H9 (cell line): ENCODE data around the gene FA2H. TPM values are rescaled to one million over a fixed set of nuclear protein-coding genes. Genes with fewer than 3 reads are reported as not detected.

ENCODE experiments used
- DNase-seq: peaks from one replicate; pipeline ENCODE4 v3.0.0-alpha.2; 2017
- H2AFZ ChIP-seq: one replicate; pipeline ENCODE4 v1.6.1; 2013; ENCODE audit warnings: mild to moderate bottlenecking, low read length, control low read depth, moderate library complexity
- H2AK5ac ChIP-seq: 2 replicates; pipeline ENCODE4 v1.6.1; 2013; ENCODE audit warnings: low read length, control low read depth, mixed read lengths; ENCODE audit not compliant: insufficient read length
- H2BK120ac ChIP-seq: one replicate; pipeline ENCODE4 v1.6.1; 2013; ENCODE audit warnings: low read depth, mild to moderate bottlenecking, low read length, control low read depth, inconsistent platforms; ENCODE audit not compliant: poor library complexity, severe bottlenecking
- H2BK12ac ChIP-seq: 2 replicates; pipeline ENCODE4 v1.6.1; 2013; ENCODE audit warnings: low read length, control low read depth, mixed read lengths, low read depth; ENCODE audit not compliant: insufficient read length
- H2BK15ac ChIP-seq: 2 replicates; pipeline ENCODE4 v1.6.1; 2013; ENCODE audit warnings: low read depth, low read length, control low read depth
- H2BK20ac ChIP-seq: one replicate; pipeline ENCODE4 v1.6.1; 2013; ENCODE audit warnings: low read depth, mild to moderate bottlenecking, low read length, control low read depth, inconsistent platforms; ENCODE audit not compliant: poor library complexity, severe bottlenecking
- H2BK5ac ChIP-seq: 2 replicates; pipeline ENCODE4 v1.6.1; 2013; ENCODE audit warnings: low read length, control low read depth, mixed read lengths; ENCODE audit not compliant: insufficient read length
- H3K14ac ChIP-seq: 2 replicates; pipeline ENCODE4 v1.6.1; 2013; ENCODE audit warnings: low read length, control low read depth; ENCODE audit not compliant: insufficient read depth
- H3K18ac ChIP-seq: 2 replicates; pipeline ENCODE4 v1.6.1; 2013; ENCODE audit warnings: low read depth, mild to moderate bottlenecking, mixed read lengths, low read length, control low read depth; ENCODE audit not compliant: insufficient read length
- H3K23ac ChIP-seq: 2 replicates; pipeline ENCODE4 v1.6.1; 2013; ENCODE audit warnings: low read length, control low read depth, mixed read lengths, low read depth; ENCODE audit not compliant: insufficient read length
- H3K23me2 ChIP-seq: 2 replicates; pipeline ENCODE4 v1.6.1; 2013; ENCODE audit warnings: low read depth, mild to moderate bottlenecking, mixed read lengths, low read length, control low read depth; ENCODE audit not compliant: insufficient read length, poor library complexity, severe bottlenecking
- H3K27ac ChIP-seq: 2 replicates; pipeline ENCODE4 v1.5.1; 2013; ENCODE audit warnings: low read length, control low read depth, mixed read lengths, low read depth; ENCODE audit not compliant: insufficient read length
- H3K27me3 ChIP-seq: 2 replicates; pipeline ENCODE4 v1.6.1; 2013; ENCODE audit warnings: low read length, control low read depth, inconsistent platforms; ENCODE audit not compliant: insufficient read depth
- H3K4ac ChIP-seq: 2 replicates; pipeline ENCODE4 v1.6.1; 2013; ENCODE audit warnings: low read depth, mild to moderate bottlenecking, control low read depth, inconsistent platforms, low read length, moderate library complexity
- H3K4me1 ChIP-seq: 2 replicates; pipeline ENCODE4 v1.6.1; 2013; ENCODE audit warnings: low read length, control low read depth, inconsistent platforms; ENCODE audit not compliant: insufficient read depth
- H3K4me2 ChIP-seq: 2 replicates; pipeline ENCODE4 v1.6.1; 2013; ENCODE audit warnings: low read length, control low read depth, mixed read lengths; ENCODE audit not compliant: insufficient read length, insufficient read depth
- H3K56ac ChIP-seq: 2 replicates; pipeline ENCODE4 v1.6.1; 2013; ENCODE audit warnings: low read depth, mild to moderate bottlenecking, mixed read lengths, low read length, control low read depth; ENCODE audit not compliant: insufficient read length
- H3K79me1 ChIP-seq: 2 replicates; pipeline ENCODE4 v1.6.1; 2013; ENCODE audit warnings: low read depth, mild to moderate bottlenecking, moderate library complexity, low read length, control low read depth, inconsistent platforms; ENCODE audit not compliant: insufficient read depth, poor library complexity, severe bottlenecking
- H3K79me2 ChIP-seq: 2 replicates; pipeline ENCODE4 v1.6.1; 2013; ENCODE audit warnings: low read length, control low read depth, inconsistent platforms; ENCODE audit not compliant: insufficient read depth
- H3K9ac ChIP-seq: 2 replicates; pipeline ENCODE4 v1.6.1; 2013; ENCODE audit warnings: low read length, control low read depth, mixed read lengths; ENCODE audit not compliant: insufficient read length; ENCODE audit errors: extremely low read depth
- H3K9me3 ChIP-seq: one replicate; pipeline ENCODE4 v1.6.1; 2013; ENCODE audit warnings: low read depth, low read length, inconsistent platforms; ENCODE audit not compliant: control insufficient read depth
- H3T11ph ChIP-seq: one replicate; pipeline ENCODE4 v1.6.1; 2013; ENCODE audit warnings: mild to moderate bottlenecking, low read length, control low read depth, inconsistent platforms
- H4K20me1 ChIP-seq: one replicate; pipeline ENCODE4 v1.6.1; 2013; ENCODE audit not compliant: control insufficient read depth, insufficient read length, insufficient read depth
- H4K5ac ChIP-seq: 2 replicates; pipeline ENCODE4 v1.6.1; 2013; ENCODE audit warnings: low read depth, mild to moderate bottlenecking, mixed read lengths, low read length, control low read depth; ENCODE audit not compliant: insufficient read length
- H4K8ac ChIP-seq: replicated peaks from 2 replicates; pipeline ENCODE4 v1.6.1; 2013; ENCODE audit warnings: low read length, control low read depth, mixed read lengths, low read depth; ENCODE audit not compliant: insufficient read length
- H4K91ac ChIP-seq: 2 replicates; pipeline ENCODE4 v1.6.1; 2013; ENCODE audit warnings: low read depth, mild to moderate bottlenecking, moderate library complexity, mixed read lengths, low read length, control low read depth; ENCODE audit not compliant: insufficient read length
- H3K27ac Mint-ChIP-seq, 3 experiments: 2 replicates in 2 of 3; 3 replicates in 1 of 3; pipeline ENCODE4 v1.8.0; 2020 to 2021; ENCODE audit warnings: mixed read lengths in 3 of 3, mild to moderate bottlenecking in 1 of 3, moderate library complexity in 1 of 3
- H3K27me3 Mint-ChIP-seq: 2 replicates; pipeline ENCODE4 v1.8.0; 2021; ENCODE audit warnings: low read depth, mild to moderate bottlenecking, moderate library complexity, mixed read lengths
- H3K36me3 Mint-ChIP-seq, 3 experiments: 2 replicates in 2 of 3; 3 replicates in 1 of 3; pipeline ENCODE4 v1.8.0; 2020 to 2021; ENCODE audit warnings: low read depth in 3 of 3, mixed read lengths in 3 of 3; ENCODE audit not compliant: insufficient read depth in 1 of 3
- H3K4me1 Mint-ChIP-seq, 2 experiments: 2 replicates each; pipeline ENCODE4 v1.8.0; 2020; ENCODE audit warnings: mixed read lengths in 2 of 2
- H3K4me3 Mint-ChIP-seq, 2 experiments: 2 replicates in 1 of 2; 3 replicates in 1 of 2; pipeline ENCODE4 v1.8.0; 2020 to 2021; ENCODE audit warnings: mild to moderate bottlenecking in 2 of 2, mixed read lengths in 2 of 2, moderate library complexity in 1 of 2
- H3K9me3 Mint-ChIP-seq, 2 experiments: 2 replicates in 1 of 2; 3 replicates in 1 of 2; pipeline ENCODE4 v1.8.0; 2020; ENCODE audit warnings: mild to moderate bottlenecking in 2 of 2, mixed read lengths in 2 of 2, moderate library complexity in 1 of 2
- CTCF ChIP-seq: fragments of 200-600 bp; sonication (generic); conservative IDR thresholded peaks from 3 replicates; pipeline ENCODE4 v1.8.0; 2021; ENCODE audit warnings: antibody characterized with exemption, mild to moderate bottlenecking
- WGBS: extraction: QIAGEN DNeasy Blood & Tissue Kit; methylation state at CpG from one replicate; pipeline ENCODE4 v1.1.7; 2013; ENCODE audit warnings: missing lambda C conversion rate, low lambda C conversion rate, mixed read lengths; ENCODE audit not compliant: insufficient read length; ENCODE audit errors: extremely low coverage; 5-methylcytosine and 5-hydroxymethylcytosine counted together
- total RNA-seq: library from RNA; stranded (reverse); gene quantifications from 2 replicates; pipeline ENCODE4 v1.2.1, GENCODE V29; 2021

FA2H gene
- total RNA-seq, 1 experiment from 2014 or later = 25.1 TPM

GRCh38 chr16:74797414-74797813 lies 22.8 kb upstream of the FA2H start:
- Histone ChIP-seq H2AFZ (no peak overlapping the region), H3K27me3 (no peaks in the 10 kb centered on the region), H3K79me2 (no peaks in the 10 kb centered on the region), H3K14ac (no peak overlapping the region), H3K4ac (no peak overlapping the region), H4K5ac (no peak overlapping the region), H4K8ac (no peak overlapping the region), H3T11ph (no peak overlapping the region), H3K4me1 (no peaks in the 10 kb centered on the region), H3K23me2 (no peaks in the 10 kb centered on the region), H3K18ac (no peak overlapping the region), H3K4me2 (no peak overlapping the region), H3K27ac (no peak overlapping the region), H3K56ac (no peak overlapping the region), H2BK12ac (no peak overlapping the region), H3K9ac (no peak overlapping the region), H3K23ac (no peak overlapping the region), H2AK5ac (no peak overlapping the region), H2BK20ac (no peak overlapping the region), H4K20me1 (no peaks in the 10 kb centered on the region), H2BK120ac (no peak overlapping the region), H3K9me3 (no peaks in the 10 kb centered on the region), H2BK15ac (no peak overlapping the region), H4K91ac (no peak overlapping the region), H3K79me1 (no peaks in the 10 kb centered on the region), H2BK5ac (no peak overlapping the region)
- Mint-ChIP-seq H3K27ac (no peak overlapping the region), H3K9me3 (peaks cover 26 to 34% of the 10 kb centered on the region in 2 experiments), H3K4me3 (peak overlapping the region in 1 of 2 experiments; percentile 56; a peak in 2 of 5 replicates), H3K36me3 (peaks cover 1 to 61% (median 39%) of the 10 kb centered on the region in 3 experiments; a peak in 6 of 7 replicates), H3K4me1 (peaks cover 6 to 38% of the 10 kb centered on the region in 2 experiments), H3K27me3 (no peaks in the 10 kb centered on the region; the same call in 1 of the 2 replicates)
- DNase-seq = no peak
- no CpG with 5 or more reads among the region's 1 CpG for WGBS
- no peak for TF ChIP-seq CTCF
